Panc1 (cell line): Measurements from ENCODE around the gene CAPN11. TPM values are rescaled to one million over a fixed set of nuclear protein-coding genes. Genes with fewer than 3 reads are reported as not detected.

Source experiments
- ATAC-seq: fragments of 200-7000 bp; cut with Tn5 transposase; 2 replicates; pipeline ENCODE4 v1.9.1; 2020; ENCODE audit warnings: mild to moderate bottlenecking, moderate library complexity
- BruUV-seq: library from RNA; stranded (reverse); fragments of 400-500 nt; replicated peaks from 2 replicates; lab custom pipeline; 2021; lab: Mats Ljungman, UMichigan
- CTCF ChIA-PET: fragments of 300-600 bp; sonication (Branson Sonifier 250); formaldehyde crosslinking; loops from one replicate; lab custom pipeline; 2022; ENCODE audit warnings: antibody characterized with exemption; lab: Charles Lee
- POLR2A ChIA-PET: fragments of 300-600 bp; sonication (Branson Sonifier 250); formaldehyde crosslinking; loops from one replicate; lab custom pipeline; 2022; ENCODE audit warnings: antibody characterized with exemption; lab: Charles Lee
- DNase-seq: peaks from one replicate; pipeline ENCODE4 v3.0.0-alpha.2; 2010; ENCODE audit warnings: low read depth, low spot score
- H3K27ac ChIP-seq: 2 replicates; pipeline ENCODE4 v1.5.1; 2011; ENCODE audit warnings: mild to moderate bottlenecking, low read length, inconsistent platforms
- H3K27me3 ChIP-seq: fragments of 200-500 bp; sonication (Bioruptor generic); 2 replicates; pipeline ENCODE4 v1.6.0; 2014; ENCODE audit warnings: low read length, inconsistent platforms; ENCODE audit not compliant: control insufficient read depth, insufficient read depth
- H3K36me3 ChIP-seq: fragments of 200-500 bp; sonication (Bioruptor generic); 2 replicates; pipeline ENCODE4 v1.5.1; 2014; ENCODE audit warnings: inconsistent platforms, mild to moderate bottlenecking, low read length, moderate library complexity; ENCODE audit not compliant: control insufficient read depth, insufficient read depth
- H3K4me1 ChIP-seq: 2 replicates; pipeline ENCODE4 v1.5.1; 2011; ENCODE audit warnings: inconsistent platforms, mild to moderate bottlenecking, low read length, moderate library complexity; ENCODE audit not compliant: control insufficient read depth, insufficient read depth
- H3K4me3 ChIP-seq, 2 experiments: 2 replicates each; pipeline ENCODE4 v1.5.1; 2011 to 2012; ENCODE audit warnings: low read depth in 2 of 2, low read length in 2 of 2, mild to moderate bottlenecking in 2 of 2, inconsistent platforms in 1 of 2, moderate library complexity in 1 of 2
- H3K9me3 ChIP-seq: fragments of 200-500 bp; sonication (Bioruptor generic); 2 replicates; pipeline ENCODE4 v1.5.1; 2014; ENCODE audit warnings: low read depth, mild to moderate bottlenecking, inconsistent platforms, low read length, moderate library complexity; ENCODE audit not compliant: control insufficient read depth, insufficient read depth
- CTCF ChIP-seq: fragments of 450-650 bp; IDR thresholded peaks from 2 replicates; pipeline ENCODE4 v1.5.1; 2017; ENCODE audit warnings: mild to moderate bottlenecking
- POLR2AphosphoS5 ChIP-seq: IDR thresholded peaks from 2 replicates; pipeline ENCODE4 v1.6.1; 2012; ENCODE audit warnings: mild to moderate bottlenecking, low read depth, low read length, moderate library complexity
- REST ChIP-seq, 2 experiments: IDR thresholded peaks; 2 replicates each; pipeline ENCODE4 v1.6.1; 2011 to 2012; ENCODE audit warnings: low read depth in 2 of 2, control low read depth in 1 of 2, low read length in 1 of 2, mild to moderate bottlenecking in 1 of 2, moderate library complexity in 1 of 2; ENCODE audit not compliant: insufficient read depth in 1 of 2
- SIN3A ChIP-seq: IDR thresholded peaks from 2 replicates; pipeline ENCODE4 v1.6.1; 2012; ENCODE audit warnings: low read depth, mild to moderate bottlenecking, low read length, moderate library complexity, borderline replicate concordance; ENCODE audit not compliant: insufficient read depth
- TCF7L2 ChIP-seq: IDR thresholded peaks from 2 replicates; pipeline ENCODE4 v1.6.1; 2011; ENCODE audit warnings: mild to moderate bottlenecking, low read depth, low read length, inconsistent platforms
- in situ Hi-C: cut with HindIII; loops from 2 replicates; pipeline ENCODE4 v1.10.0; 2016; ENCODE audit warnings: low sequenced_read_pairs, low pct_unique_long_range_greater_than_20kb
- intact Hi-C: fragments of 100-400 bp; cut with micrococcal nuclease; formaldehyde crosslinking; loops from one replicate; pipeline ENCODE4 v1.10.0; 2022; ENCODE audit not compliant: unreplicated experiment
- total RNA-seq: library from RNA; stranded (reverse); gene quantifications from one replicate; pipeline ENCODE4 v1.2.1, GENCODE V29; 2021; ENCODE audit not compliant: unreplicated experiment

CAPN11 gene
- total RNA-seq, 1 experiment from 2014 or later = 1.2 TPM

GRCh38 chr6:44138717-44139350 is 19.8 kb upstream of the CAPN11 start:
- no peak for DNase-seq
- no peak for TF ChIP-seq SIN3A
- TF ChIP-seq TCF7L2 = no peak
- no peak for TF ChIP-seq POLR2AphosphoS5
- TF ChIP-seq REST (IDR thresholded peaks at IDR 0.05; ENCODE audit: insufficient read depth in 1 of 2, low read depth in 2 of 2, low read length in 1 of 2) = no peak
- TF ChIP-seq CTCF = no peak
- H3K9me3 ChIP-seq = no peaks in the 10 kb centered on the region
- CTCF ChIA-PET = no interaction called here
- in situ Hi-C loops (no loop called here), intact Hi-C loops (no loop called here)
- H3K27me3 ChIP-seq = no peaks in the 10 kb centered on the region
- no peaks in the 10 kb centered on the region for H3K4me1 ChIP-seq
- POLR2A ChIA-PET = no interaction called here
- ATAC-seq = no peak
- no peak overlapping the region for H3K4me3 ChIP-seq
- no TSS peak for BruUV-seq
- peaks cover 3% of the 10 kb centered on the region; the same call in 1 of the 2 replicates for H3K36me3 ChIP-seq
- no peak overlapping the region for H3K27ac ChIP-seq

- peaks cover 3% of the 10 kb centered on the region; the same call in 1 of the 2 replicates for H3K36me3 ChIP-seq
- H3K9me3 ChIP-seq = no peaks in the 10 kb centered on the region
- no peak overlapping the region for H3K4me3 ChIP-seq
- DNase-seq (no peak), ATAC-seq (no peak)
- H3K27ac ChIP-seq = no peak overlapping the region
- H3K4me1 ChIP-seq = no peaks in the 10 kb centered on the region
- intact Hi-C loops (no loop called here), in situ Hi-C loops (no loop called here)
- POLR2A ChIA-PET = no interaction called here
- no peaks in the 10 kb centered on the region for H3K27me3 ChIP-seq
- CTCF ChIA-PET = no interaction called here
- no TSS peak for BruUV-seq
- TF ChIP-seq REST (IDR thresholded peaks at IDR 0.05; ENCODE audit: insufficient read depth in 1 of 2, low read depth in 2 of 2, low read length in 1 of 2) = no peak
- TF ChIP-seq CTCF = no peak
- TF ChIP-seq TCF7L2 = no peak
Observed at GRCh38 chr6:44139351-44139743, 19.3 kb upstream of the CAPN11 start.
